ENCODE data around the gene ZNF423. TPM values are rescaled to one million over a fixed set of nuclear protein-coding genes. Genes with fewer than 3 reads are reported as not detected.
A peak's percentile ranks its signal among the peaks of the same experiment; 100 is the strongest.

Gene ZNF423
- total RNA-seq, 4 donors from 2014 or later: 6.6 to 22.9 (median 8.6) TPM

DNA sequence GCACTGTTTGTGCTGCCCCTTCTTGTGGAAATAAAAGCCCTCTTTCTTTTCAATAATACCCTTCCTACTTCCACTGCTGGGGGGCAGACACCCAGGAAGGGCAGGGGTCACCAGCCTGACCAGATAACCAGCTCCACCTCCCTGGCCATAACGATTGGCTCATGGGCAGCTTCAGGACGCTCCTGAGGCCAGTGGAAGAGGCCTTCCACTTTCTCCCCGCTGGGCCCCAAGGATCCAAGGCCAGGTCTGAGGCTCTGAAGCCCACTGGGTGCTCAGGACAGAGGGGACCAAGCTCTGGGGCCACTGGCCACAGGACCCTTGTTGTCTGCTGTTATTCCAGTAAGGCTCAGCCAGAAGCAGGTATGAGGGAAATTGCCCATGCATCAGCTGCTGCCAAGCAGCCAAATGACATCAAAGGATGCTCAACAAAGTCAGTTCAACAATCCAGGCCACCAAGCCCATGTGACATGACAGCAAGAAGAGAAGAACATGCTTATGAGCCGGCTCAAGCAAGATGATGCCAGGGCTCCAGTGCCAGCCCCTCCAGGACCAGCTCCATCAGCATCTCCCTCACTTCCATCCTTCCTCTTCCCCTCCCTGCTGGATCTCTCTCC, 238.8 kb downstream of the ZNF423 start:
- ATAC-seq (ENCODE audit: low FRiP score) (no peak), DNase-seq (ENCODE audit: low spot score) (no peak)
- TF ChIP-seq CTCF (IDR thresholded peaks at IDR 0.05): no peak

- DNase-seq (ENCODE audit: low spot score) (no peak), ATAC-seq (ENCODE audit: low FRiP score) (no peak)
- no peak for TF ChIP-seq CTCF (IDR thresholded peaks at IDR 0.05)
Measured at GRCh38 chr16:49615576-49615975, 240.3 kb downstream of the ZNF423 start.

- no peak for ATAC-seq (ENCODE audit: low FRiP score)
- no peak for TF ChIP-seq CTCF (IDR thresholded peaks at IDR 0.05)
- DNase-seq (ENCODE audit: low spot score): no peak
Measured at GRCh38 chr16:49610983-49611382, 244.9 kb downstream of the ZNF423 start.

- ATAC-seq (ENCODE audit: low FRiP score): peak; percentile 70
- no peak for DNase-seq (ENCODE audit: low spot score)
- TF ChIP-seq CTCF (IDR thresholded peaks at IDR 0.05): no peak
Measured at GRCh38 chr16:49608779-49609178, 247.1 kb downstream of the ZNF423 start.

DNA sequence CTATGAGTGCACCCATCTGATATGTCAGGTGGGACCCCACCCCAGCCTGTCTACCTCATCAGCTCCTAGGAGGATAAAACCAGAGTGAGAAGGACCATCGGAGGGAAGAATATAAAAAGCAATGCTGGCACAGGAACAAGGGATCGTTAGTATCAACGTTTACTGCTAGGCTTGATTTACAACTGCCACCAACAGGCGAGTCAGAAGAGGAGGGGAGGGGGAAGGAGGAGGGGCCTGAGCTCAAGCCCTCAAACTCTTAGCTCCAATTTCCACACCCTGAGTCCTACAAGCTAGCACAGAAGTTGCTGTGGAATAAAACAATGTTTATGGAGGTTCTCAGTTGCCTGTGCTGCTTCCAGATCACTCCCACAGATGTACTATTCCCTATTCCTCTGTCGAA, 247.8 kb downstream of the ZNF423 start:
- DNase-seq (ENCODE audit: low spot score) (no peak), ATAC-seq (ENCODE audit: low FRiP score) (no peak)
- no peak for TF ChIP-seq CTCF (IDR thresholded peaks at IDR 0.05)

DNA sequence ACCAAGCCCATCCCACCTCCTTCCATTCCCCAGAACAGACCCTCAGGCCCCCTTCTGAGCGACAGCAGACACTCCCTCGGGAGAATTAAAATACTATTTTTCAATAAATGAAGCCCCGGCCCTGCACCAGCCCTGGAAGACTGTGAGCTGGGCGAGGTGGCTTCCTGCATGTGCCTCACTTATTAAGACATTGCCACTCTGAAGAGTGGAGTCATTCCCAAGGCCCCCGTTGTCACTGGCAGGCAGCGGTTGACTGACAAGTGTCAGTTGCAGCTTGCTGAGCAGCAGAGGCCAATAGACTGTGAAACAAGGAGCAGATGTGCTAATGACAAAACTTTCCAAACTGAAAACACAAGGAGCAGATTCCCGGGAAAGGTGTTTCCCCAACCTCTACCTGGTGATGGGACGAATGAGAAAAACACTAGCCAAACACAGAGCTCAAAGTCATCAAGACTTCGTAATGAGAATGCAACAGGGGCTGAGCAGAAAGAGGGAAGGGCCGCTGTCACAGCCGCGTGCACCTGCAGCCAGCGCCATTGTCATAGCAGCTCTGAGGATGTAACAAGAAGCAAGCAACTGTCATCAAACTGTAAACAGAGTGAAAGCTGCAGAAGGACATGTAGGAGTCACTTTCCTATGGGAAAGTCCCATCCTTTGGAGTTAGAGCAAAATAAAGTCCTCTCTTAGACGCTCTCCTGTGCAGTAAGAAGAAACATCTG, 250.2 kb downstream of the ZNF423 start:
- ATAC-seq (ENCODE audit: low FRiP score) (no peak), DNase-seq (ENCODE audit: low spot score) (no peak)
- no peak for TF ChIP-seq CTCF (IDR thresholded peaks at IDR 0.05)

GRCh38 chr16:49604602-49605001, 251.3 kb downstream of the ZNF423 start:
- no peak for TF ChIP-seq CTCF (IDR thresholded peaks at IDR 0.05)
- ATAC-seq (ENCODE audit: low FRiP score) (no peak), DNase-seq (ENCODE audit: low spot score) (no peak)
